Chondrocyte (in vitro differentiated cells): ENCODE measurements around the gene EGF. TPM values are rescaled to one million over a fixed set of nuclear protein-coding genes. Genes with fewer than 3 reads are reported as not detected.

Source experiments
- DNase-seq: peaks from one replicate; pipeline ENCODE4 v3.0.0; 2021; ENCODE audit warnings: mixed read lengths, low spot score
- H3K27ac Mint-ChIP-seq: one replicate; pipeline ENCODE4 v1.8.0; 2021; ENCODE audit warnings: mild to moderate bottlenecking, moderate library complexity, mixed read lengths; ENCODE audit not compliant: unreplicated experiment
- H3K27me3 Mint-ChIP-seq: 2 replicates; pipeline ENCODE4 v1.8.0; 2021; ENCODE audit warnings: low read depth, mixed read lengths
- H3K36me3 Mint-ChIP-seq: 2 replicates; pipeline ENCODE4 v1.8.0; 2021; ENCODE audit warnings: low read depth, mixed read lengths
- H3K4me1 Mint-ChIP-seq: 2 replicates; pipeline ENCODE4 v1.8.0; 2021; ENCODE audit warnings: low read depth, mild to moderate bottlenecking, mixed read lengths
- H3K4me3 Mint-ChIP-seq: one replicate; pipeline ENCODE4 v1.8.0; 2021; ENCODE audit warnings: mild to moderate bottlenecking, moderate library complexity, mixed read lengths; ENCODE audit not compliant: unreplicated experiment
- H3K9me3 Mint-ChIP-seq: 2 replicates; pipeline ENCODE4 v1.8.0; 2021; ENCODE audit warnings: low read depth, mixed read lengths
- CTCF ChIP-seq: fragments of 200-600 bp; sonication (generic); IDR thresholded peaks from 2 replicates; pipeline ENCODE4 v1.5.0; 2021; ENCODE audit warnings: antibody characterized with exemption, mild to moderate bottlenecking, moderate library complexity
- total RNA-seq: library from RNA; stranded (reverse); gene quantifications from 3 replicates; pipeline ENCODE4 v1.2.1, GENCODE V29; 2021

The EGF gene
- total RNA-seq, 1 donor from 2014 or later, result 1.4 TPM

- peaks cover 18% of the 10 kb centered on the region for H3K4me1 Mint-ChIP-seq
- no peak overlapping the region for H3K27ac Mint-ChIP-seq
- no peak for DNase-seq
- no peak for TF ChIP-seq CTCF
- no peaks in the 10 kb centered on the region for H3K27me3 Mint-ChIP-seq
- H3K9me3 Mint-ChIP-seq, result no peaks in the 10 kb centered on the region
- H3K4me3 Mint-ChIP-seq, result no peak overlapping the region
- H3K36me3 Mint-ChIP-seq, result no peaks in the 10 kb centered on the region
Observed at GRCh38 chr4:110058677-110059076, 146.0 kb downstream of the EGF start.

GRCh38 chr4:110059556-110060191 lies 147.0 kb downstream of the EGF start:
- H3K4me1 Mint-ChIP-seq, result peaks cover 18% of the 10 kb centered on the region
- H3K27ac Mint-ChIP-seq, result no peak overlapping the region
- H3K36me3 Mint-ChIP-seq, result no peaks in the 10 kb centered on the region
- H3K27me3 Mint-ChIP-seq, result no peaks in the 10 kb centered on the region
- no peaks in the 10 kb centered on the region for H3K9me3 Mint-ChIP-seq
- TF ChIP-seq CTCF, result no peak
- no peak for DNase-seq
- H3K4me3 Mint-ChIP-seq, result no peak overlapping the region

- H3K27me3 Mint-ChIP-seq, result no peaks in the 10 kb centered on the region
- H3K4me3 Mint-ChIP-seq, result no peak overlapping the region
Observed at GRCh38 chr4:110061076-110061475, 148.4 kb downstream of the EGF start.

More at GRCh38 chr4:110061076-110061475, 148.4 kb downstream of the EGF start:
- H3K4me1 Mint-ChIP-seq, result peaks cover 11% of the 10 kb centered on the region
- no peaks in the 10 kb centered on the region for H3K9me3 Mint-ChIP-seq
- DNase-seq, result no peak
- no peak overlapping the region for H3K27ac Mint-ChIP-seq
- no peak for TF ChIP-seq CTCF
- H3K36me3 Mint-ChIP-seq, result no peaks in the 10 kb centered on the region

Other genes with a start within 250 kb of the EGF start
- 16.3 to 19.1 TPM (median 16.7 TPM) in 3 replicates for gene CASP6, start 209.4 kb upstream of the EGF start, total RNA-seq
- gene PLA2G12A, start 182.8 kb upstream of the EGF start, total RNA-seq, result 39.2 to 43.4 TPM (median 41.3 TPM) in 3 replicates
- gene CFI, start 110.9 kb upstream of the EGF start, total RNA-seq, result not detected in 3 replicates
- gene GAR1, start 97.1 kb upstream of the EGF start, total RNA-seq, result 18.5 to 20.7 TPM (median 20.2 TPM) in 3 replicates
- not detected in 3 replicates for gene RRH, start 84.9 kb upstream of the EGF start, total RNA-seq
- 0.07 to 0.17 TPM in 2 of 3 replicates, not detected in the other for gene LRIT3, start 64.8 kb upstream of the EGF start, total RNA-seq